HG03342 (cell line): ENCODE results near the gene RALGPS2.
A peak's percentile ranks its signal among the peaks of the same experiment; 100 is the strongest.

Experiments used
- ATAC-seq: cut with Tn5 transposase; IDR thresholded peaks from one replicate; pipeline ENCODE4 v1.9.1; 2021; ENCODE audit warnings: mild to moderate bottlenecking, moderate library complexity; ENCODE audit not compliant: unreplicated experiment

Gene RALGPS2

DNA sequence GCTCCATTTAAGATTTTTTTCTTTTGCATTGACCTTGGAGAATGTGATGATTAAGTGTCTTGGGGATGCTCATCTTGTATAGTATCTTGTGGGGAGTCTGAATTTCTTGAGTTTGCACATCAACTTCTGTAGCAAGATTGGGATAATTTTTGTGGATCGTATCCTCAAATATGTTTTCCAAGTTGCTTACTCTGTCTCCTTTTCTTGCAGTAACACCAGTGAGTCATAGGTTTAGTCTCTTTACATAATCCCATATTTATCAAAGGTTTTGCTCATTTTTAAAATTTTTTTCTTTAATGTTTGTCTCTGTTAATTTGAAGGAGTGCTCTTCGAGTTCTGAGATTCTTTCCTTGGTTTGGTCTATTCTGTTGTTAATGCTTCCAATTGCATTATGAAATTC, 187.6 kb downstream of the RALGPS2 start:
- ATAC-seq: no peak

- ATAC-seq: no peak
Measured at GRCh38 chr1:178916448-178917174, 191.6 kb downstream of the RALGPS2 start.

DNA sequence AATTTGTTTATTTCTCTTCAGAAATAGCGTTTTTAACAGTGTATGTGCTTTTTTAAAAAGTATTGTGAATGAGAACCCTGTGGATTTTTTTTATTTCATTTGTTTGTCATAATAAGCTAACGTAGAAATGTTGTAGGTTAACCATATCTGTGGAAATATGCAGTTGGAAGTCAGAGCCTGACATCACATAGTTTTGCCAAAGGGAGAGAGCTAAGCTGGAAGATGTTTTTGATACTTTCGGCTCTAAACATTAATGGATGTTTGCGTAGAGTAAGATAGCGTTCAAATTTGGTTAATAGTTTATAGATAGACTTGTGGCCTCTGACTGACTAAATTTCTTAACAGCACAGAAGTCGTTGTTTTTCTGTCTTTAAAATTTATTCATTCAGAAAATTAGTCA, 193.3 kb downstream of the RALGPS2 start:
- no peak for ATAC-seq

DNA sequence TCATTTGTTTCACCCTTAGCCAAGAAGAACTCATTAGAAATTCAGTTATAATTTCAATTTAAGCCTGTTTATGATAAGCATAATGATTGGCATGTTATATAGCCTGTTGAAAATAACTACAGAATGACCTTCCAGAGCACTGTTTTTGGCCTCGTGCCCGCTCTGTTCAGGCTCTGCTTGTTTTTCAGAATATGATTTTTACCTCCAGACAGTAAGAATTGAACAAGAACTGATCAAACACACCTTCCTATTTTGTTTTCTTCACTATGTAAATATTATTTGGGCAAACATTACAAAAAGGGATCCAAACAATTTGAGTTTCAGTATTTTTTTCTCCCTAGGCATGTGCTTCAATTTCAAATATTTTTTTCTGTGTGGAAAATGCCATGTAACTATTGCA, 193.9 kb downstream of the RALGPS2 start:
- ATAC-seq: no peak

- ATAC-seq: no peak
Measured at GRCh38 chr1:178919581-178919980, 194.5 kb downstream of the RALGPS2 start.

GRCh38 chr1:178921499-178921898, 196.5 kb downstream of the RALGPS2 start:
- peak; percentile 60 for ATAC-seq

- ATAC-seq: no peak
Measured at GRCh38 chr1:178923512-178923911, 198.5 kb downstream of the RALGPS2 start.

GRCh38 chr1:178926046-178926445, 201.0 kb downstream of the RALGPS2 start:
- no peak for ATAC-seq

GRCh38 chr1:178927003-178927402, 202.0 kb downstream of the RALGPS2 start:
- no peak for ATAC-seq

GRCh38 chr1:178928041-178928440, 203.0 kb downstream of the RALGPS2 start:
- ATAC-seq: no peak

GRCh38 chr1:178928976-178929375, 203.9 kb downstream of the RALGPS2 start:
- no peak for ATAC-seq

DNA sequence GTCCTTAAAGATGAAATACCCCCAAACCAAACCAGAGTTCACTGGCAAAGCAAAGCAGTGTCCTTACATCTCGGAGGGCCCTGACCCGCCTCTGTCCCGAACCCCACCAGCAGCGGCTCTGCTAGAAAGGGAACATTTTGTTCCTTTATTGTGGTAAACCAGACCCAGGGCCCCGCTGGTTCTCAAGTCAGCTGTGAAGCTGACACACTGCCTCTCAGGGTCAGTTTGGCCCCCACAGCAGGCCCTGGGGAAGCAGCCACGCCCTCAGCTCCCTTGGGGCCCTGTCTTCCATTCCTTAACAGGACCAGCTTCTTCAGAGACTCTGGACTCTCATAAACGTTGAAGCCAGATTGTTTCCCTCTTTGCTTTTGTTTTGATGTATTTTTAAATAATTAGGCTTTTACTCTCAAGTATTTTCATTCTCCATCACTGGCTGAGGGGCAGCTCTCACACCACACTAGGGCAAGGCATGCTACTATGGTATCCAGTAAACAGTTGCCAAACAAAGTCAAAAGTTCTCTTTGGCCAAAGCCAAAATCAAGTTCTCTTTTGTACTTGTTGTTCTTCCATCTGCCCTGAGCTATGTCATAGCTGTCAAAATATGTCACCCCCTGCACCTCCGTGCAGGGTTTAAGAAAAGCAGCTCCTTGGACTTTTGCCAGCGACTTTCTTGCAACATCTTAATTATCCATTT, 207.0 kb downstream of the RALGPS2 start:
- no peak for ATAC-seq

GRCh38 chr1:178932552-178932906, 207.5 kb downstream of the RALGPS2 start:
- no peak for ATAC-seq

GRCh38 chr1:178933105-178933561, 208.1 kb downstream of the RALGPS2 start:
- ATAC-seq: no peak

DNA sequence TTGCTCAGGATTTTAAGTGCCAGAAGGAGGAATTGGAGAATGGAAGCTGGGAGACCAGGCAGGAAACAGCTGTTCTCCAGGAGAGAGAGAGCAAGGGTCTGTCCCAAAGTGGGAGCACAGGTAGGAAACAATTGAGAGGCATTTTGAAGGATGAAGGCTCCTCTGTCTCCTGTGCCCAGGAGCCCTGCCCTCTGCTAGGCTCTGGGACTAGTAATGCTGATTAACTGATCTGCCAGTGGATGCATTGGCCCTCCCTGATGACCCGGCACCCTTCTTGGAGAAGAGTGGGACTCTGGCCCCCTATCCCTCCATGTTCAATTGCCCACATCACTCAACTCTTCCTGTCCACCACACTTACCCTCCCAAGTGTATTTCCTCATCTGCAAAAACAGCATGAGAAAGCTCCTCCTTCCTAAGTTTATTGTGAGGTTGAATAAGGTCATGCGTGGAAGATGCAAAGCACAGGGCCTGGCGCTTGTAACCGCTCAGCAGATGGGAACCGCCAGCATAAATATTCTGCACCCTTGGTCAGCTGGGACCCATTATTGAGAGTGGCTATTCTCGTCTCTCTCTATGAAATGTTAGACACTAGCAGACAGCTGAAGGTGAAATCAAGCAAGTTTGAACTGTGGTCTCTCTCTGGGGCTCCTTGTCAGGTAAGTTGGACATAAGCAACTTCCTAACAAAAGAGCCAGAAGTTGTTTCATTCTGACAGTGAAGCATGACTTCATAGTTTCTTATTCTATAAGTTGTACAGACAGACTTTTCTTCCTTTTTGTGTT, 208.9 kb downstream of the RALGPS2 start:
- no peak for ATAC-seq

GRCh38 chr1:178934546-178934945, 209.5 kb downstream of the RALGPS2 start:
- no peak for ATAC-seq

- no peak for ATAC-seq
Measured at GRCh38 chr1:178935610-178936009, 210.6 kb downstream of the RALGPS2 start.

DNA sequence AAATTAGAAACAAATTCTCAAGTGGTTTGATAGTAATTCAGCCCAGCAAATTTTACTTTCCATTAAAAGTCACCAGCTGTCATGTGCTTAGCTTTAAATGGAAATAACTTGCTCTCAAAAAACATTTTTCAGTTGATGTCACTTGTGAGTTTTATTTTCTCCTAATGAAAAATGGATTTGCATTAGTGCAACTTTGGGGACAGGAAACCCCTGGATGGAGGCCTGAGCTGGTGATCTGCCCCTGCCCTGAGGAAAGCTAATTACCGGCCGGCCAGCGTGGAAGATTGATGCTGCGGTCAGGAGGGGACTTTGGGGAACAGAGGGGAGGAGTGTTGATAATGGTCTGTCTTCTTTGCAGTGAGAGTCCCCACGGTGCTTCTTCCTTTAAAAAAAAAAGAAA, 212.7 kb downstream of the RALGPS2 start:
- ATAC-seq: no peak

DNA sequence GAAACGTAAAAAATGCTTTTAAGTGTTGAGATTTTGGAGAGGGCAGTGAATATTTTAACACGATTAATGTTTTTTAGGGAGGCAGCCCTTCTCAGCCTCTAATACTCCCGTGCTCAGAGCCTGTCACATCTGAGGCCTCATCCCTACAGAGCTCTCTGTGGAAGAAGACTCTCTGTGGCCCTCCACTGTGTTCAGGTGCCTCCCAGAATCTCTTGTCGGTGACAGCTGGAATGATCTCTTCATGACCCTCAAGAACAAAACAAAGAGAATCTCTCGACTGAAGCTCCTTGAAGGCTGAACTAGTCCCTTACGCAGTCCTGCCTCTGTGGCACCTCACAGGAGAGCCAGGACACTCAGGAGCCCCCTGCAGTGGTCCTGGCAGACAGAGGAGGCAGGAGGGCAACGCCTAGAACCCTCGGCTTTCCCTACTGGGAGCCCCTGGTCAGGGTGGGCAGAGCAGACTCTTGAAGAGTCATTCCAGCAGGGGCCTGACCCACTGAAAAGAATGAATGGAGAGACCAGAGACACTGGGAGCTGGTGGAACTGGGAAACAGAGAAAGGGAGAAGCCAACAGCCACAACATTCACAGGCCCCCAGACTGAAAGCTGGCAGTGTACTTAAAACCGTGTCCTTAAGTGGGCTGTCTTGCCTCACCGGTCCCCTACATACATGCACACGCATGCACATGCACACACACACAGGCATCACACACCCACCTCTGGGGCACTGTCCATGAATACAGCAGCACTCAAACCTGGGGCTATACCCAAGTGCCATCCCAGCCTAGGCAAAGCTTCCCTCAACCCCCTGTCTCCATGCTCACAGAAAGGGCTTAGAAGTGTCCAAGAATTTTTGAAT, 213.3 kb downstream of the RALGPS2 start:
- ATAC-seq: no peak

GRCh38 chr1:178938959-178939317, 213.9 kb downstream of the RALGPS2 start:
- ATAC-seq: no peak
